ENCODE results near the gene ZNF385B. TPM values are rescaled to one million over a fixed set of nuclear protein-coding genes. Genes with fewer than 3 reads are reported as not detected.

The ZNF385B gene
- polyA plus RNA-seq, 1 experiment = not detected

DNA sequence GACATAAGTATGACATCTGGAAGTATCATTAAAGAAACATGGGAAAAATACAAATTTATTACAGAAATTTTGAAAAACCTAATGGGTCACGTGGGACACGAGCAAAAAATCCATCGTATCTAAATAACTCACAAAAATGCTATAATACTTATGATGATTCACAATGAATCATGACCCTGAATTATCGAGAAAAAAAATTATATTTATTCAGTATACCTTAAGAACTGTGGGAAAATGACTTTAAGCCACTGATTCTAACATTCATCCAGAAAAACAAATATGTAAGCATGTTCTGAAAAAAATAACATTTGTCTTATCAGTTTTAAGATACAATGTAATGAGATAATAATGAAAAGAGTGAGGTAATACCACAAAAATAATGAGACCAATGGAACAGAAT is 51.8 kb downstream of the ZNF385B start:
- TF ChIP-seq, protein P1, sequence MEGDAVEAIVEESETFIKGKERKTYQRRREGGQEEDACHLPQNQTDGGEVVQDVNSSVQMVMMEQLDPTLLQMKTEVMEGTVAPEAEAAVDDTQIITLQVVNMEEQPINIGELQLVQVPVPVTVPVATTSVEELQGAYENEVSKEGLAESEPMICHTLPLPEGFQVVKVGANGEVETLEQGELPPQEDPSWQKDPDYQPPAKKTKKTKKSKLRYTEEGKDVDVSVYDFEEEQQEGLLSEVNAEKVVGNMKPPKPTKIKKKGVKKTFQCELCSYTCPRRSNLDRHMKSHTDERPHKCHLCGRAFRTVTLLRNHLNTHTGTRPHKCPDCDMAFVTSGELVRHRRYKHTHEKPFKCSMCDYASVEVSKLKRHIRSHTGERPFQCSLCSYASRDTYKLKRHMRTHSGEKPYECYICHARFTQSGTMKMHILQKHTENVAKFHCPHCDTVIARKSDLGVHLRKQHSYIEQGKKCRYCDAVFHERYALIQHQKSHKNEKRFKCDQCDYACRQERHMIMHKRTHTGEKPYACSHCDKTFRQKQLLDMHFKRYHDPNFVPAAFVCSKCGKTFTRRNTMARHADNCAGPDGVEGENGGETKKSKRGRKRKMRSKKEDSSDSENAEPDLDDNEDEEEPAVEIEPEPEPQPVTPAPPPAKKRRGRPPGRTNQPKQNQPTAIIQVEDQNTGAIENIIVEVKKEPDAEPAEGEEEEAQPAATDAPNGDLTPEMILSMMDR (IDR thresholded peaks at IDR 0.05; ENCODE audit: low read depth, low read length) = no peak
- Histone ChIP-seq H3K4me3 (ENCODE audit: low read depth, low read length) (no peak overlapping the region), H3K27ac (ENCODE audit: low read depth, low read length) (no peak overlapping the region), H3K27me3 (ENCODE audit: control insufficient read depth, insufficient read depth, low read length) (no peaks in the 10 kb centered on the region), H3K9me3 (ENCODE audit: control insufficient read depth, insufficient read depth, low read length) (no peaks in the 10 kb centered on the region)
- ChIA-PET POLR2A (no interaction called here), CTCF (interaction anchor here (0.6 kb wide), 1 partner anchor 32 kb away, joined by 3 read pairs; no protein-coding TSS in a partner anchor)
- no peak for DNase-seq (ENCODE audit: low read depth, low spot score)

DNA sequence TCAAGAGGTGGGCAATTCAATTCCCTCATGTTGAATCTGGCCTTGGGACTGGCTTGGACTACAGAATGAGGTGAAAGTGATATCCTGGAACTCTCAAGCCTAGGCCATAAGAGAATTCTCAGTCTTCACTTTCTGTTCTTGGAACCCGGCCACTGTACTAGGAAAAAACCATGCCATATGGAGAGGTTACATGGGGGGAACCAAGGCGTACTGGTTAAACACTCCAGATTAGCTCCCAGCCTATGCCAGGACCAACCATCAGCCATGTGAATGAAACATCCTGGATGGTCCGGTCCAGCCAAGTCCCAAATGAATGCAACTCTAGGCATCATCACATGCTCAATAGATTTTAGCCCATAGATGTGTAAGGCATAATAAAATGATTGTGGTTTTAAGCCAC is 56.4 kb downstream of the ZNF385B start:
- Histone ChIP-seq H3K27me3 (ENCODE audit: control insufficient read depth, insufficient read depth, low read length) (no peaks in the 10 kb centered on the region), H3K27ac (ENCODE audit: low read depth, low read length) (no peak overlapping the region), H3K4me3 (ENCODE audit: low read depth, low read length) (no peak overlapping the region), H3K9me3 (ENCODE audit: control insufficient read depth, insufficient read depth, low read length) (no peaks in the 10 kb centered on the region)
- no peak for DNase-seq (ENCODE audit: low read depth, low spot score)
- TF ChIP-seq, protein P1 (IDR thresholded peaks at IDR 0.05; ENCODE audit: low read depth, low read length) = no peak
- ChIA-PET POLR2A (no interaction called here), CTCF (no interaction called here)

DNA sequence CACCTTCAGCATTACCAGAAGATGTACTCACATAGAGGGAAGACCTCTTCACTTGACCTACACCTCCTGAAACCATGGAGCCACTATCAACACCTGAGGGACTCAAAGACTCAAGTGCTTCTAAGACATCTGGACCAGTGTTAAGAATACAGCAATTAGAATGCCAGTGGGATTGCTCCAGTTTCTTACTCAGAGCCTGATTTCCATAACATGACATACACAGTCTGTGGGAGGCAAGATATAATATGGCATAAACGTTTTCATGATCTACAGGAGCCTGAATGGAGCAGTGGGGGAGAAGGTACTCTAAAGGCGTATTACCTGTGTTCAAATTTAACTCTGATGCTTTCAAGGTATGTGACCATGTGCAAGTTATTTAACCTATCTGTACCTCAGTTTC is 57.2 kb downstream of the ZNF385B start:
- POLR2A ChIA-PET = no interaction called here
- no peak overlapping the region for H3K27ac ChIP-seq (ENCODE audit: low read depth, low read length)
- no peak overlapping the region for H3K4me3 ChIP-seq (ENCODE audit: low read depth, low read length)
- TF ChIP-seq, protein P1 (IDR thresholded peaks at IDR 0.05; ENCODE audit: low read depth, low read length) = no peak
- H3K9me3 ChIP-seq (ENCODE audit: control insufficient read depth, insufficient read depth, low read length) = no peaks in the 10 kb centered on the region
- H3K27me3 ChIP-seq (ENCODE audit: control insufficient read depth, insufficient read depth, low read length) = no peaks in the 10 kb centered on the region
- no peak for DNase-seq (ENCODE audit: low read depth, low spot score)
- CTCF ChIA-PET = no interaction called here

DNA sequence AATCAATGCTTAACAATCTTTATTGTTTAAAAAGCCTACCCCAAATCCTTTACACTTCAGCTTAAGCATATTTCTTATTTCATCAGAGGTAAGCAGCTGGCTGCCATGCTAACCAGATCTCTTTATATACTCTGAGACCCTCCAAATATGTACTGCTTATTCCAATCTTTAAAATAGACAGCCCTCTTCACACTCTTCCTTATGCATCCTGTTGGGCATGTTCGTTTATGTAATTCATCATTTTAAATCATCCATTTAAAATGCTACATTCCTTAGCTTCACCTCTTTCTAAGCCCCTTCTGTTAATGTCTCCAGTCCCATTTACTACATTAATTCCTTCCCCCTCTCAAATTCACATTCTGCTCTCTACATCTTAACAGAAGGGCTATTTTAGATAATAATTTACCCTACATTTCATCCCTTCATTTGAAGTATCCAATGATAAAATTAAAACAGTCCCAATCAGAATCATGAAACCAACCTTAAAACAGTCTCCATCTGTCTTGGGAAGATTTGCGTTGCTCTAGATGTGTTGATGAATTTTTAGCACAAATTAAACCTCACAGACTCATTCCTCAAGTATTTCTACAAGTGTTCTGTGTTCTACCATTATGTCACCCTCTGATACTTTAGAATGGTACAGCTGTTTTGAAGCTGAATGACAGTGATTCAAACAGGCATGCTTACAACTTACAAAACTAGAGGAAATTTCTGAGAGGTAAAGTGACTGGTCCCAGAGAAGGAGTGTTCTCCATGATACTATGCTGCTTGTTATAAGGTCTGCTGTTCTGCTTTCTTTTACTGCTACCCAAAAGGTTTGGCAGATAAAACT is 59.1 kb downstream of the ZNF385B start:
- no peak for DNase-seq (ENCODE audit: low read depth, low spot score)
- Histone ChIP-seq H3K27me3 (ENCODE audit: control insufficient read depth, insufficient read depth, low read length) (no peaks in the 10 kb centered on the region), H3K9me3 (ENCODE audit: control insufficient read depth, insufficient read depth, low read length) (no peaks in the 10 kb centered on the region), H3K4me3 (ENCODE audit: low read depth, low read length) (no peak overlapping the region), H3K27ac (ENCODE audit: low read depth, low read length) (no peak overlapping the region)
- POLR2A ChIA-PET = interaction anchor here (0.6 kb wide), 1 partner anchor 36 kb away, joined by 3 read pairs; no protein-coding TSS in a partner anchor
- TF ChIP-seq, protein P1 (IDR thresholded peaks at IDR 0.05; ENCODE audit: low read depth, low read length) = no peak
- CTCF ChIA-PET = no interaction called here

DNA sequence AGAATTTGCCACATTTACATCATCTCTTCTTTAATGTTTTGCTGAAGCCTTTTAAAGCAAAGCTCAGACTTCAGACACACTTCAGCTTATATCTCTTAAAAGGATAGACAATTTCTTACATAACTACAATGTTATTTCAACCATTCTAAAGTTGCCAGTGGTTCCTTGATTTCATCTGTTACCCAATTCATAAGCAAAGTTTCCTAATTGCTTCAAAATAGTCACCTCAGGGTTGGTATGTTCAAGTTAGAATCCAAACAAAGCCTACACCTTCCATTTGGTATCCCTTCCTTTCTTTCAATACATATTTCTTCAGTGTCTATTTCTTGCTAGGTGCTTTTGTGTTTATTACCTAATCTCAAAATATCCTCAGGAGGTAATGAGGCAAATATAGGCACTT is 60.6 kb downstream of the ZNF385B start:
- no peak for DNase-seq (ENCODE audit: low read depth, low spot score)
- TF ChIP-seq, protein P1 (IDR thresholded peaks at IDR 0.05; ENCODE audit: low read depth, low read length) = no peak
- ChIA-PET POLR2A (no interaction called here), CTCF (no interaction called here)
- no peak overlapping the region for H3K4me3 ChIP-seq (ENCODE audit: low read depth, low read length)
- H3K9me3 ChIP-seq (ENCODE audit: control insufficient read depth, insufficient read depth, low read length) = no peaks in the 10 kb centered on the region
- H3K27ac ChIP-seq (ENCODE audit: low read depth, low read length) = no peak overlapping the region
- no peaks in the 10 kb centered on the region for H3K27me3 ChIP-seq (ENCODE audit: control insufficient read depth, insufficient read depth, low read length)
